Subcutaneous adipose tissue (tissue), 4 donors: ENCODE data around the gene RNPS1. TPM values are rescaled to one million over a fixed set of nuclear protein-coding genes. Genes with fewer than 3 reads are reported as not detected.

Source experiments
- CTCF ChIP-seq: fragments of 450-650 bp; IDR thresholded peaks from one replicate; pipeline ENCODE4 v1.5.1; 2016; ENCODE audit warnings: low read depth, mild to moderate bottlenecking, control low read depth, antibody characterized with exemption, moderate library complexity
- total RNA-seq, 4 donors: library from RNA; depleted of rRNA; stranded (reverse); fragments of >200 nt; gene quantifications; one replicate each; pipeline ENCODE4 v1.1.0, GENCODE V29; 2016

The RNPS1 gene
- total RNA-seq, 4 donors from 2014 or later = 66.6 to 127 (median 75.3) TPM

DNA sequence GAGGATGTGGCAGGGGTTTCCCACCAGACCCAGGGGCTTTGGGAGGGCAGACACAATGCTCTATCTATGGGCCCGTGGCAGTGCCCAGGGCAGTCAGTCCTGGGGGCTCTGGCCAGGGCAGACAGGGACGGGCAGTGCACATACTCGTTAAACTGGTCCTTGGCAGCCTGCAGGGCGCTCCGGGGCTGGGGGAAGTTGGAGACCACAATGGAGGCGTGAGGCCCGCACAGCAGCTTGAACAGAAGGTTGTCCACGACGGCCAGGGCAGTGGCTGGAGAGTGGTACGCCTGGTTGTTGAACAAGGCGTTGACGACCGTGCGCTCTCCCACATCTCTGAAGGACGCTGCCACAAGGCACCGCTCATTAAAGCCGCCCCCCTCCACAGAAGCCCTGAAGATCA is 18.6 kb upstream of the RNPS1 start:
- TF ChIP-seq CTCF = no peak

- no peak for TF ChIP-seq CTCF
Measured at GRCh38 chr16:2285731-2286191, 17.8 kb upstream of the RNPS1 start.

- no peak for TF ChIP-seq CTCF
Measured at GRCh38 chr16:2284797-2285576, 17.1 kb upstream of the RNPS1 start.

DNA sequence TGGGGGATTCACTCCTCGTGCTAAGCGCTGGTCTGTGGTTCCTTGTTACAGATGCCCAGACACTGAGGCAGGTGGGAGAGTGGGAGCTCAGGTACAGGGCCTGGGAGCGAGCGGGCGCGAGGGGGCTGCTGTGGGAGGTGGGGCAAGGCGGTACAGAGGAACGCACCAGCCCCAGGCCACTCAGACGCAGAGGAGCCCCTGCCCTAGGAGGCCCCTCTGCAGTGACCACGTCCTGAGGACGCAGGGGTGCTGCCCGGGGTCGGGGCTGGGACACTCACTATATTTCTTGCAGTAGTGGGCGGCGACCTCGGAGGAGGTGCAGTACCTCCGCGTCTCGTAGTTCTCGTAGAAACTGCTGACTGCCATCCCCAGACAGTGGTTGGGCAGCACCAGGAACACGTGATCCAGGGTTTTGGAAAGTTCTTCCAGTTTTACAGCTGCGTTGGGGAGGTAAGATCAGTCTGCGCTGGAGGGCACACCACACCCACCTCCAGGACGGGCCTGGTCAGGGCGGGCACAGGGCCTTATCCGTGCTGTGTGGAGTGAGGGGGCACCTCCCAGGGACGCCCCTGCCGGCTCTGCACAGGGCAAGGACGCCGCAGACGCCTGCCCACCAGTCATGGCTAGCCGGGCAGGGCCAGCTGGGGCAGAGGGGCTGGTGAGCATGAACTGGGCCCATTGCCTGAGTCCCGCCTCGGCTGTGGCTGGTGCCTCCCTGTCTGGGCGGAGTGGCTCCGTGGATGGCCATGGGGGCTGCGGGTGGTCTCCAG is 16.3 kb upstream of the RNPS1 start:
- TF ChIP-seq CTCF = no peak

- TF ChIP-seq CTCF = no peak
Measured at GRCh38 chr16:2282866-2283555, 15.1 kb upstream of the RNPS1 start.

- TF ChIP-seq CTCF = no peak
Measured at GRCh38 chr16:2282262-2282661, 14.3 kb upstream of the RNPS1 start.
